ENCODE results near the gene DSCAML1. TPM values are rescaled to one million over a fixed set of nuclear protein-coding genes. Genes with fewer than 3 reads are reported as not detected.

The DSCAML1 gene
- total and polyA plus RNA-seq, 4 donors, result 0.18 to 1.5 (median 1.1) TPM

GRCh38 chr11:117807482-117808327 is 10.7 kb upstream of the DSCAML1 start:
- no peaks in the 10 kb centered on the region for H3K9me3 ChIP-seq (ENCODE audit: control insufficient read depth in 4 of 4, insufficient read depth in 3 of 4, low read length in 3 of 4)

GRCh38 chr11:117806846-117807245 is 9.8 kb upstream of the DSCAML1 start:
- no peak for ATAC-seq (ENCODE audit: insufficient read depth, low FRiP score)
- Histone ChIP-seq H3K4me3 (no peak overlapping the region), H3K36me3 (ENCODE audit: control insufficient read depth in 4 of 4, insufficient read depth in 4 of 4, low read length in 4 of 4) (no peaks in the 10 kb centered on the region), H3K27ac (ENCODE audit: low read depth in 1 of 2, low read length in 1 of 2) (no peak overlapping the region), H3K4me1 (ENCODE audit: control insufficient read depth in 5 of 5, insufficient read depth in 5 of 5, low read length in 5 of 5) (peaks cover 0 to 1% (median 0%) of the 10 kb centered on the region in 5 donors), H3K9ac (ENCODE audit: insufficient read depth in 1 of 2, low read length in 2 of 2) (no peak overlapping the region), H3K9me3 (ENCODE audit: control insufficient read depth in 4 of 4, insufficient read depth in 3 of 4, low read length in 3 of 4) (no peaks in the 10 kb centered on the region), H3K27me3 (ENCODE audit: control insufficient read depth in 3 of 3, insufficient read depth in 3 of 3, low read length in 2 of 3) (peaks cover 0 to 7% (median 0%) of the 10 kb centered on the region in 3 donors)
- no peak for TF ChIP-seq CTCF (IDR thresholded peaks at IDR 0.05; ENCODE audit: control extremely low read depth, extremely low read depth)
- WGBS, 2 donors, result 49 to 72% methylated on average over 5 of the region's 5 CpGs
- DNase-seq, result no peak

More at GRCh38 chr11:117807482-117808327, 10.7 kb upstream of the DSCAML1 start:
- no peak overlapping the region for H3K4me3 ChIP-seq
- peaks cover 0 to 4% (median 0%) of the 10 kb centered on the region in 3 donors for H3K27me3 ChIP-seq (ENCODE audit: control insufficient read depth in 3 of 3, insufficient read depth in 3 of 3, low read length in 2 of 3)
- ATAC-seq (ENCODE audit: insufficient read depth, low FRiP score) (no peak), DNase-seq (peak; percentile 84 to 88 (median 86))
- 56 to 58% methylated on average over 22 of the region's 22 CpGs for WGBS, 2 donors
- no peak overlapping the region for H3K9ac ChIP-seq (ENCODE audit: insufficient read depth in 1 of 2, low read length in 2 of 2)
- H3K36me3 ChIP-seq (ENCODE audit: control insufficient read depth in 4 of 4, insufficient read depth in 4 of 4, low read length in 4 of 4), result no peaks in the 10 kb centered on the region
- H3K4me1 ChIP-seq (ENCODE audit: control insufficient read depth in 5 of 5, insufficient read depth in 5 of 5, low read length in 5 of 5), result peaks cover 0 to 1% (median 0%) of the 10 kb centered on the region in 5 donors
- TF ChIP-seq CTCF (IDR thresholded peaks at IDR 0.05; ENCODE audit: control extremely low read depth, extremely low read depth), result peak; percentile 94
- H3K27ac ChIP-seq (ENCODE audit: low read depth in 1 of 2, low read length in 1 of 2), result no peak overlapping the region

GRCh38 chr11:117805045-117805444 is 8.0 kb upstream of the DSCAML1 start:
- TF ChIP-seq CTCF (IDR thresholded peaks at IDR 0.05; ENCODE audit: control extremely low read depth, extremely low read depth), result no peak
- DNase-seq, result no peak
- peaks cover 0 to 16% (median 2%) of the 10 kb centered on the region in 3 donors for H3K27me3 ChIP-seq (ENCODE audit: control insufficient read depth in 3 of 3, insufficient read depth in 3 of 3, low read length in 2 of 3)
- no peak overlapping the region for H3K4me3 ChIP-seq
- H3K9ac ChIP-seq (ENCODE audit: insufficient read depth in 1 of 2, low read length in 2 of 2), result no peak overlapping the region
- ATAC-seq (ENCODE audit: insufficient read depth, low FRiP score), result no peak
- 66 to 74% methylated on average over 1 of the region's 1 CpG for WGBS, 2 donors
- peaks cover 0 to 1% (median 0%) of the 10 kb centered on the region in 5 donors for H3K4me1 ChIP-seq (ENCODE audit: control insufficient read depth in 5 of 5, insufficient read depth in 5 of 5, low read length in 5 of 5)
- no peaks in the 10 kb centered on the region for H3K36me3 ChIP-seq (ENCODE audit: control insufficient read depth in 4 of 4, insufficient read depth in 4 of 4, low read length in 4 of 4)
- H3K9me3 ChIP-seq (ENCODE audit: control insufficient read depth in 4 of 4, insufficient read depth in 3 of 4, low read length in 3 of 4), result no peaks in the 10 kb centered on the region
- no peak overlapping the region for H3K27ac ChIP-seq (ENCODE audit: low read depth in 1 of 2, low read length in 1 of 2)
